GM18858 (cell line): ENCODE results near the gene NIPA2.
"Not testable (repeated sequence)": the region's sequence is repeated elsewhere in the genome, so short reads cannot be mapped to it uniquely, and the experiment has no call there.

Experiments
- ATAC-seq: cut with Tn5 transposase; IDR thresholded peaks from one replicate; pipeline ENCODE4 v1.9.1; 2021; ENCODE audit not compliant: unreplicated experiment

NIPA2 gene

GRCh38 chr15:22838292-22839042 lies at the start of gene NIPA2:
NIPA2 (plus strand) TSS chr15:22838666; CDS start chr15:22851732, 13,066 bp downstream.
- ATAC-seq: peak; percentile 60

- no peak for ATAC-seq
Measured at GRCh38 chr15:22794063-22794462, 44.4 kb upstream of the NIPA2 start.

GRCh38 chr15:22794621-22795167 lies 43.8 kb upstream of the NIPA2 start:
- no peak for ATAC-seq

GRCh38 chr15:22795206-22796063 lies 43.0 kb upstream of the NIPA2 start:
- ATAC-seq: no peak

GRCh38 chr15:22796079-22796478 lies 42.4 kb upstream of the NIPA2 start:
- ATAC-seq: no peak

- ATAC-seq: no peak
Measured at GRCh38 chr15:22799902-22800301, 38.6 kb upstream of the NIPA2 start.

- ATAC-seq: not testable (repeated sequence)
Measured at GRCh38 chr15:22803006-22803405, 35.5 kb upstream of the NIPA2 start.

GRCh38 chr15:22806156-22806555 lies 32.3 kb upstream of the NIPA2 start:
- ATAC-seq: no peak

- no peak for ATAC-seq
Measured at GRCh38 chr15:22806664-22807063, 31.8 kb upstream of the NIPA2 start.

GRCh38 chr15:22807831-22808230 lies 30.6 kb upstream of the NIPA2 start:
- ATAC-seq: not testable (repeated sequence)

GRCh38 chr15:22808240-22808639 lies 30.2 kb upstream of the NIPA2 start:
- ATAC-seq: no peak

GRCh38 chr15:22808761-22809280 lies 29.6 kb upstream of the NIPA2 start:
- ATAC-seq: no peak

- no peak for ATAC-seq
Measured at GRCh38 chr15:22810033-22810852, 28.2 kb upstream of the NIPA2 start.

GRCh38 chr15:22810853-22811338 lies 27.6 kb upstream of the NIPA2 start:
- ATAC-seq: no peak

GRCh38 chr15:22811640-22812039 lies 26.8 kb upstream of the NIPA2 start:
- no peak for ATAC-seq

GRCh38 chr15:22813844-22814243 lies 24.6 kb upstream of the NIPA2 start:
- no peak for ATAC-seq

- no peak for ATAC-seq
Measured at GRCh38 chr15:22815766-22816165, 22.7 kb upstream of the NIPA2 start.

- no peak for ATAC-seq
Measured at GRCh38 chr15:22819651-22820050, 18.8 kb upstream of the NIPA2 start.

- ATAC-seq: no peak
Measured at GRCh38 chr15:22823495-22824128, 14.9 kb upstream of the NIPA2 start.

GRCh38 chr15:22827125-22827524 lies 11.3 kb upstream of the NIPA2 start:
- ATAC-seq: no peak
